Activated T-helper 17 cell treated with anti-CD3 and anti-CD28 coated beads, Interleukin-2, amount 50 U/mL, for 72 hours (primary cell): ENCODE measurements around the gene NR5A2. TPM values are rescaled to one million over a fixed set of nuclear protein-coding genes. Genes with fewer than 3 reads are reported as not detected.

ENCODE experiments used
- ATAC-seq: fragments of 150-1000 bp; cut with Tn5 transposase; replicated peaks from 2 replicates; pipeline ENCODE4 v1.10.0; 2021; ENCODE audit warnings: mild to moderate bottlenecking, moderate library complexity
- H3K27ac Mint-ChIP-seq: one replicate; pipeline ENCODE4 v1.8.0; 2022; ENCODE audit warnings: mixed read lengths
- H3K27me3 Mint-ChIP-seq: one replicate; pipeline ENCODE4 v1.8.0; 2022; ENCODE audit warnings: mixed read lengths
- H3K36me3 Mint-ChIP-seq: one replicate; pipeline ENCODE4 v1.8.0; 2022; ENCODE audit warnings: low read depth, mild to moderate bottlenecking, mixed read lengths
- H3K4me1 Mint-ChIP-seq: one replicate; pipeline ENCODE4 v1.8.0; 2022; ENCODE audit warnings: mixed read lengths
- H3K4me3 Mint-ChIP-seq: one replicate; pipeline ENCODE4 v1.8.0; 2022; ENCODE audit warnings: mild to moderate bottlenecking, mixed read lengths
- H3K9me3 Mint-ChIP-seq: one replicate; pipeline ENCODE4 v1.8.0; 2022; ENCODE audit warnings: mixed read lengths
- total RNA-seq, 2 donors: library from RNA; stranded (reverse); gene quantifications; one replicate each; pipeline ENCODE4 v1.2.3, GENCODE V29; 2022

Gene NR5A2
- total RNA-seq, 2 donors from 2014 or later, result 0.13 TPM; not detected in 1

DNA sequence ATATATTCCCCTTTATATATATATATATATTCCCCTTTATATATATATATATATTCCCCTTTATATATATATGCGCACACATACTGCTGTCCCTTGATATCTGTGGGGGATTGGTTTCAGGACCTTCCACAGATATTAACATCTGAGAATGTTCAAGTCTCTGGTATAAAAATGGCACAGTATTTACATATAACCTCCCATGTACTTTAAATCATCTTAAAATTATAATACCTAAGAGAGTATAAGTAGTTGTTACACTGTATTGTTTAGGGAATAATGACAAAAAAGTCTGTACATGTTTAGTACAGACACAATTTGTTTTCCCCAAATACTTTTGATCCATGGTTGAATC lies 45.8 kb downstream of the NR5A2 start:
- no peak for ATAC-seq
- Mint-ChIP-seq H3K27me3 (peaks cover 17% of the 10 kb centered on the region), H3K27ac (no peak overlapping the region), H3K4me3 (no peak overlapping the region), H3K36me3 (no peaks in the 10 kb centered on the region), H3K4me1 (no peaks in the 10 kb centered on the region), H3K9me3 (no peaks in the 10 kb centered on the region)

GRCh38 chr1:200075522-200075921 lies 48.0 kb downstream of the NR5A2 start:
- Mint-ChIP-seq H3K4me1 (no peaks in the 10 kb centered on the region), H3K27ac (no peak overlapping the region), H3K27me3 (peaks cover 7% of the 10 kb centered on the region)

DNA sequence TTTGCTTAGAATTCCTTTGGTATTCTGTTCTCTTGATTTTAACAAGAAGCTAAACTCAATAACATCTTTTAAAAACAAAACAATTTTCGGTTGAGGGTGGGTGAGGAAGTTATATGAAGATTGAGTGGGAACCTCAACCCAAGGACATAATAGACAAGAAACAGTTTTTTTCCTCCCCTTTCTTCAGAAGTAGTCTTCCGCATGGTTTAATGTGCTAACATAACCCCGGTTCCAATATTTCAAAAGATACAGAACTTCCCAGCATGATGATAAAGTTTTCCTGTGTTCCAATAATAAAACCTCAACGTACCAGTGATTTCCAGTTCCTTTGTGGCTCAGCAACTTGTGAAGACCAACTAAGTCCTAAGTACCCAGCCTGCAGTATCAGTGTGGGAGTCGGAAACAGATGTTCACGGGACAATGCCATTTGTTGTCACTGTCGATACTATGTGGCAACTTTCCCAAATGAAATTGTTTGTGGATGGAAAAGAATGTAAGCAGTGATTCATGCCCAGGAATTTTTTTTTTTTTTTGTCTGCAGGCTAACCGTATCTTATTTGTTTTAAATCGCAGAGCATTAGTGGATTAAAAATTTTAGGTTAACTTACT lies 48.5 kb downstream of the NR5A2 start:
- Mint-ChIP-seq H3K36me3 (no peaks in the 10 kb centered on the region), H3K4me1 (no peaks in the 10 kb centered on the region), H3K4me3 (no peak overlapping the region), H3K27me3 (peaks cover 3% of the 10 kb centered on the region), H3K27ac (no peak overlapping the region), H3K9me3 (no peaks in the 10 kb centered on the region)
- ATAC-seq, result no peak

More at GRCh38 chr1:200075522-200075921, 48.0 kb downstream of the NR5A2 start:
- no peaks in the 10 kb centered on the region for H3K36me3 Mint-ChIP-seq
- ATAC-seq, result no peak
- no peaks in the 10 kb centered on the region for H3K9me3 Mint-ChIP-seq
- no peak overlapping the region for H3K4me3 Mint-ChIP-seq

- no peaks in the 10 kb centered on the region for H3K4me1 Mint-ChIP-seq
- no peak overlapping the region for H3K4me3 Mint-ChIP-seq
- no peak overlapping the region for H3K27ac Mint-ChIP-seq
- H3K27me3 Mint-ChIP-seq, result peaks cover 4% of the 10 kb centered on the region
- no peaks in the 10 kb centered on the region for H3K36me3 Mint-ChIP-seq
- no peaks in the 10 kb centered on the region for H3K9me3 Mint-ChIP-seq
- ATAC-seq, result no peak
These were observed 51.9 kb downstream of the NR5A2 start for GRCh38 chr1:200079232-200079940.

- no peaks in the 10 kb centered on the region for H3K36me3 Mint-ChIP-seq
- H3K27ac Mint-ChIP-seq, result no peak overlapping the region
- H3K4me3 Mint-ChIP-seq, result no peak overlapping the region
- no peaks in the 10 kb centered on the region for H3K9me3 Mint-ChIP-seq
- H3K4me1 Mint-ChIP-seq, result no peaks in the 10 kb centered on the region
- no peak for ATAC-seq
- H3K27me3 Mint-ChIP-seq, result peaks cover 12% of the 10 kb centered on the region
These were observed 53.9 kb downstream of the NR5A2 start for GRCh38 chr1:200081151-200081968.

GRCh38 chr1:200081969-200082245 lies 54.4 kb downstream of the NR5A2 start:
- Mint-ChIP-seq H3K4me1 (no peaks in the 10 kb centered on the region), H3K9me3 (no peaks in the 10 kb centered on the region), H3K27ac (no peak overlapping the region), H3K4me3 (no peak overlapping the region), H3K27me3 (peaks cover 13% of the 10 kb centered on the region), H3K36me3 (no peaks in the 10 kb centered on the region)
- ATAC-seq, result no peak

DNA sequence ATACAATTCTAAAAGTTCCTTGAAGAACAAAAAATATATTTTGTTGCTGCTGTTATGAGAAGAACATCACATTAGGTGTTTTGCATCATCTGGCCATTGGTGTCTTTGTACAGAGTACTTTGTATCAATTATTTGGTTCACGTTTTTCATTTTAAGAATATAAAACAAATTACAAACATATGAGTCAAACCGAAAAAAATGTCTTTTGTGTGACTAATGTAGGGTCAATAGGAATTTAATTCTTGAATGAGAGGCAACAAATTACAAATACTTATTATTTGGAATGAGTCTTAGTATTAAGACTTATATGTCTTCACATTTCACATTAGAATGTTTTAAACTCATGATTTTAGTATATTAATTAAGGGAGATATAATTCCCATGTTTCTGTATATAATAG lies 54.8 kb downstream of the NR5A2 start:
- no peak overlapping the region for H3K27ac Mint-ChIP-seq
- no peak overlapping the region for H3K4me3 Mint-ChIP-seq
- no peaks in the 10 kb centered on the region for H3K4me1 Mint-ChIP-seq
- peaks cover 17% of the 10 kb centered on the region for H3K27me3 Mint-ChIP-seq
- no peaks in the 10 kb centered on the region for H3K9me3 Mint-ChIP-seq
- no peak for ATAC-seq
- no peaks in the 10 kb centered on the region for H3K36me3 Mint-ChIP-seq

GRCh38 chr1:200090252-200091159 lies 63.0 kb downstream of the NR5A2 start:
- Mint-ChIP-seq H3K9me3 (no peaks in the 10 kb centered on the region), H3K4me1 (no peaks in the 10 kb centered on the region), H3K36me3 (no peaks in the 10 kb centered on the region), H3K27ac (no peak overlapping the region), H3K27me3 (peaks cover 14% of the 10 kb centered on the region), H3K4me3 (no peak overlapping the region)
- no peak for ATAC-seq

DNA sequence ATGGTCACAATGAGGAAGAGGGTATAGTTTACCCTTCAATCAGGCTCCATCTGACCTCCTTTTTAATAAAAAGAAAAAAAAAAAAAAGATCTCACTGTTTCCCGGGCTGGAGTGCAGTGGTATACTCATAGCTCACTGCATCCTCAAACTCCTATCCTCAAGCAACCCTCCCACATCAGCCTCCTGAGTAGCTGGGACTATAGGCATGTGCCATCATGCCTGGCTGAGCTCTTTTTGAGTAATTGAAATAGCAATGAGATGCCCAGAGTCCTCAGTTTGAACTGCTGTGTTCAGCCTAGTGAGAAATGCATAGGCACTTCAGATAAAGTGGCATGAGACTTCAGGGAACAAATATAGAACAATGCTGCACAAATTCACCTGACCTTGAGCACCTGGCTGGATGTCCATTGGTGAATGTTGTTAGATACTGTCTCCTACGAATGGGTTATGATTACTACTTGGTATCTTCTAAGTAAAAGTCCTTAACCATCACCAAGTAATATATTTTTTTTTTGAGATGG lies 67.6 kb downstream of the NR5A2 start:
- no peak overlapping the region for H3K27ac Mint-ChIP-seq
- H3K36me3 Mint-ChIP-seq, result no peaks in the 10 kb centered on the region
- ATAC-seq, result no peak
- H3K27me3 Mint-ChIP-seq, result peaks cover 4% of the 10 kb centered on the region
- H3K4me1 Mint-ChIP-seq, result no peaks in the 10 kb centered on the region
- no peak overlapping the region for H3K4me3 Mint-ChIP-seq
- H3K9me3 Mint-ChIP-seq, result no peaks in the 10 kb centered on the region

GRCh38 chr1:200096774-200097173 lies 69.3 kb downstream of the NR5A2 start:
- Mint-ChIP-seq H3K9me3 (no peaks in the 10 kb centered on the region), H3K4me1 (no peaks in the 10 kb centered on the region), H3K36me3 (no peaks in the 10 kb centered on the region), H3K4me3 (no peak overlapping the region), H3K27ac (no peak overlapping the region), H3K27me3 (peaks cover 4% of the 10 kb centered on the region)
- no peak for ATAC-seq

DNA sequence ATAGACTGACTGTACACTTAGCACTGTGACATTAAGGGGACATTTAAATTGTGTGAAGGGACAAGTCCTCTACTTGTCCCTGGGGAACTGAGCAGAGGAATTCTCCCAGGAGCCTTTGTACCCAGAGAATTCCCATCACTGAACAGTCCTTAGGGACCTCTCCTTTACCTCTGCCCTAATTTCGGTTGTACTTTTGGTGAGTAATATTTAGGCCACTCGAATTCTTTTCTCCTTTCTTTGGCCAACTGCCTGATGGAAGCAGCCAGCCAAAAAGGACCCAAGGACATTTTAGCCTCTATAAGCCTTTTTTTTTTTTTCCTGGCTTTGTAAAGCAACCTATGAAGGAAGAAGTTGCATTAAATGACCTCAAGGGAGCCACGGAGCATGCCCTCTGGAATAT lies 71.5 kb downstream of the NR5A2 start:
- Mint-ChIP-seq H3K27me3 (no peaks in the 10 kb centered on the region), H3K9me3 (no peaks in the 10 kb centered on the region), H3K4me3 (no peak overlapping the region), H3K27ac (no peak overlapping the region), H3K36me3 (no peaks in the 10 kb centered on the region), H3K4me1 (no peaks in the 10 kb centered on the region)
- ATAC-seq, result no peak

DNA sequence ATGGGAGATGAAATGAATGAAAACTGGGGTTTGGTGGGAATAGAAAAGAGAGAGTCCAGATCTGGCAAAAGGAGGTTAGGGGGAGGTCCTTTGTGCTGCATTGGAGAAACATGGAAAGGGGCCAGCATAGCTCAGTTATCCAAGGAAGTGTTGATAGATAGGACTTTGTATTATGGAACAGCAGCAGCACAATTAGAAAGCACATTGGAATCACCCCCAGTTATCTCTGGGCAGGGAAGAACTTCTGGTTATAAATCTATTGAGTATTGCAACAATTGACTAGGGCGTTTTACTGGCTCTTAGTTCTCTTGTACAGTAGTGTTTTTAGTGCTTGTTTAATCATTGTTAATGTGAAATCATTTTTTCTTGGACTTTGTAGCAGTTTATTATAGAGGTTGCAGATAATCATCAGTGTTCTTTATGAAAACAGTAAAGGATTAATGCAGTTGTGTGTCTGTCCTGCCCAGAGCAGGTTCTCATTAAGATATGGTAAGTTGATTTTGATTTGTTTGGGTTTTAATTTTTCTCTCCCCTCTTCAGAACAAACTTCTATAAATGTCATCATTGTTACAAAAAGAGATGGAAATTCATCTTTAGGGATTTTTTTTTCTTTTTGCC lies 76.6 kb downstream of the NR5A2 start:
- H3K9me3 Mint-ChIP-seq, result no peaks in the 10 kb centered on the region
- H3K27me3 Mint-ChIP-seq, result peaks cover 4% of the 10 kb centered on the region
- no peak overlapping the region for H3K27ac Mint-ChIP-seq
- ATAC-seq, result no peak
- no peaks in the 10 kb centered on the region for H3K4me1 Mint-ChIP-seq
- H3K4me3 Mint-ChIP-seq, result no peak overlapping the region
- H3K36me3 Mint-ChIP-seq, result no peaks in the 10 kb centered on the region

DNA sequence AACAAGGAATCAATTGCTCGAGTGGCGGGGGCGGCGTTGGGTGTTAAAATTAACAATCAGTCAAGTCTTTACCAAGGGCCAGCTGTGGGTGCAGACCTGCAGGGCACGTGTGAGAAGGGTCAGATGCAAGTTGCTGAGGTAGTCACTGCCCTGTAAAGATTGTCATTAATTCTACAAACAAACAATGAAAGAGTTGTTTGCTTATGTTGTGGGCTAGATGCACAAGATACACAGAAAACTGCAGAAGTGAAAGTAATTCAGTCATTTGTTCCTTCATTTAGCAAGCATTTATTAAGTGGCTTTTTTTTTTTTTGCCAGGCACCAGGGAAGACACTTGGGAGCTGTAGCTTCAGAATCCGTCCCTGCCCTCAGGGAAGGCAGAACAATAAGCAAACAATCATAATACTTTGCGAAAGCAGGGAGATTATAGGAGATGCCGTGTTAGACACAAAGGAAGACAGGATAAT lies 79.5 kb downstream of the NR5A2 start:
- ATAC-seq, result no peak
- Mint-ChIP-seq H3K27ac (no peak overlapping the region), H3K4me1 (no peaks in the 10 kb centered on the region), H3K36me3 (no peaks in the 10 kb centered on the region), H3K27me3 (peaks cover 4% of the 10 kb centered on the region), H3K9me3 (no peaks in the 10 kb centered on the region), H3K4me3 (no peak overlapping the region)

DNA sequence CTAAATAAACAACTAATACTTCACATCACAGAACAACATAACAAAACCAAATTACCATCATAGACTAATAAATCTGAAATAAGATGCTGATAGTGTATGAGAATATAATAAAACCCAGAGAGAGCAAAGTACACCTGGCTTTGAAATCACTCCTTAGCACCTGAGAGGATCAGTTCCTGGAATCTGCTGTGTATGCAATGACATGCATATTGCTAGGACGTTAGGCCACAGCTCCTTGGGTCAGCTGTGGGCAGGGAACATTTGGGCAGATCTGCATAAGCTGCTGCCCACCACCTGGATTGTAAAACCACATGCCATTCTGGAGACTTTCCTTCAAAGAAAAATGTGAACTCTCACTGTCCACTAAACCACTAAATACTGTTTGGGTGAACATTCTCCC lies 81.1 kb downstream of the NR5A2 start:
- no peaks in the 10 kb centered on the region for H3K9me3 Mint-ChIP-seq
- H3K4me1 Mint-ChIP-seq, result no peaks in the 10 kb centered on the region
- ATAC-seq, result no peak
- peaks cover 9% of the 10 kb centered on the region for H3K27me3 Mint-ChIP-seq
- no peak overlapping the region for H3K27ac Mint-ChIP-seq
- H3K4me3 Mint-ChIP-seq, result no peak overlapping the region
- H3K36me3 Mint-ChIP-seq, result no peaks in the 10 kb centered on the region
